SU-DHL-6 (cell line): ENCODE data around the gene PNPLA2.

Experiments used
- H2AFZ ChIP-seq: fragments of 200-600 bp; sonication (generic); 2 replicates; pipeline ENCODE4 v1.6.1; 2014; ENCODE audit warnings: low read depth, mild to moderate bottlenecking, moderate library complexity, mixed read lengths, antibody characterized with exemption, low read length; ENCODE audit not compliant: severe bottlenecking
- H3F3A ChIP-seq: fragments of 200-600 bp; shearing (Covaris generic); 2 replicates; pipeline ENCODE4 v1.6.0; 2016; ENCODE audit warnings: antibody characterized with exemption, mild to moderate bottlenecking; ENCODE audit not compliant: insufficient read depth
- H3K27ac ChIP-seq: fragments of 200-600 bp; sonication (generic); 2 replicates; pipeline ENCODE4 v1.5.1; 2016; ENCODE audit warnings: low read depth, mild to moderate bottlenecking, low read length, moderate library complexity, mixed read lengths
- H3K27me3 ChIP-seq: fragments of 200-600 bp; sonication (generic), shearing (Covaris generic); 2 replicates; pipeline ENCODE4 v1.6.0; 2014; ENCODE audit warnings: mild to moderate bottlenecking, low read length
- H3K36me3 ChIP-seq: fragments of 200-600 bp; sonication (generic); 2 replicates; pipeline ENCODE4 v1.6.1; 2014; ENCODE audit warnings: mild to moderate bottlenecking, low read length, mixed read lengths
- H3K4me2 ChIP-seq: fragments of 300-600, 200-600 bp; shearing (Covaris generic), sonication (generic); 2 replicates; pipeline ENCODE4 v1.6.0; 2014; ENCODE audit warnings: low read length, low read depth, mild to moderate bottlenecking; ENCODE audit not compliant: poor library complexity, severe bottlenecking
- H3K4me3 ChIP-seq: fragments of 200-600 bp; sonication (generic); 2 replicates; pipeline ENCODE4 v1.5.1; 2014; ENCODE audit warnings: antibody characterized with exemption, low read length, mild to moderate bottlenecking, mixed read lengths; ENCODE audit not compliant: insufficient read depth, poor library complexity, severe bottlenecking
- H3K79me2 ChIP-seq: fragments of 200-600 bp; sonication (generic); 2 replicates; pipeline ENCODE4 v1.6.1; 2014; ENCODE audit warnings: mild to moderate bottlenecking, low read length, moderate library complexity; ENCODE audit not compliant: insufficient read depth
- H3K9ac ChIP-seq: fragments of 200-600 bp; sonication (generic); 2 replicates; pipeline ENCODE4 v1.7.0; 2014; ENCODE audit warnings: mild to moderate bottlenecking, low read length
- H3K9me2 ChIP-seq: fragments of 200-600 bp; sonication (generic); replicated peaks from 2 replicates; pipeline ENCODE4 v1.6.1; 2014; ENCODE audit warnings: low read length; ENCODE audit not compliant: insufficient read depth
- H3K9me3 ChIP-seq: fragments of 200-600 bp; sonication (generic); 2 replicates; pipeline ENCODE4 v1.6.1; 2014; ENCODE audit warnings: low read length, mixed read lengths; ENCODE audit not compliant: insufficient read depth
- H4K20me1 ChIP-seq: fragments of 200-600 bp; sonication (generic); 2 replicates; pipeline ENCODE4 v1.6.1; 2014; ENCODE audit warnings: low read depth, mild to moderate bottlenecking, antibody characterized with exemption, low read length, moderate library complexity, mixed read lengths
- EZH2phosphoT487 ChIP-seq: fragments of 200-600 bp; sonication (generic), shearing (Covaris generic); conservative IDR thresholded peaks from 2 replicates; pipeline ENCODE4 v1.6.1; 2018; ENCODE audit warnings: mild to moderate bottlenecking, antibody characterized with exemption, low read length, moderate library complexity, mixed read lengths
- TF ChIP-seq, protein P1 (sequence below): fragments of 200-600 bp; sonication (generic); IDR thresholded peaks from one replicate; pipeline ENCODE4 v1.5.1; 2017; ENCODE audit warnings: antibody characterized with exemption, mild to moderate bottlenecking, low read length, moderate library complexity; ENCODE audit not compliant: insufficient read depth, poor library complexity, severe bottlenecking

The PNPLA2 gene

DNA sequence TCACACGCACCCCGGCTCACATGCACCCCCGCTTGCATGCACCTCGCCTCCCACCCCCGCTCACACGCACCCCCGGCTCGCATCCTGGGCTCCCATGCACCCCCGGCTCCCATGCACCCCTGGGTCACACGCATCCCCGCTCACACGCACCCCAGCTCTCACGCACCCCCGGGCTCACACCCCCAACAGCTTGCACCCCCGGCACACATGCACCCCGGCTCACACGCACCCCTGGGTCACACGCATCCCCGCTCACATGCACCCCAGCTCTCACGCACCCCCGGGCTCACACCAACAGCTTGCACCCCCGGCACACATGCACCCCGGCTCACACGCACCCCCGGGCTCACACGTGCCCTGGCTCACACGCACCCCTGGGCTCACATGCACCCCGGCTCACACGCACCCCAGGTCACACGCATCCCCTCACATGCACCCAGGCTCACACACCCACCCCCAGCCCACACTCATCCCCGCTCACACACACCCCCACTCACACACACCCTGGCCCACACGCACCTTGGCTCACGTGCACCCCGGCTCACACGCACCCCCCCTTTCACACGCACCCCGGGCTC, 40.1 kb downstream of the PNPLA2 start:
- Histone ChIP-seq H3K4me3 (no peak overlapping the region), H2AFZ (no peak overlapping the region), H3K27me3 (no peaks in the 10 kb centered on the region), H3K79me2 (no peaks in the 10 kb centered on the region), H3K4me2 (no peak overlapping the region), H3K36me3 (no peaks in the 10 kb centered on the region), H3K9me3 (no peaks in the 10 kb centered on the region), H3K27ac (no peak overlapping the region), H4K20me1 (no peaks in the 10 kb centered on the region), H3K9me2 (no peaks in the 10 kb centered on the region), H3F3A (no peaks in the 10 kb centered on the region), H3K9ac (no peak overlapping the region)
- TF ChIP-seq EZH2phosphoT487: no peak
- TF ChIP-seq, protein P1, sequence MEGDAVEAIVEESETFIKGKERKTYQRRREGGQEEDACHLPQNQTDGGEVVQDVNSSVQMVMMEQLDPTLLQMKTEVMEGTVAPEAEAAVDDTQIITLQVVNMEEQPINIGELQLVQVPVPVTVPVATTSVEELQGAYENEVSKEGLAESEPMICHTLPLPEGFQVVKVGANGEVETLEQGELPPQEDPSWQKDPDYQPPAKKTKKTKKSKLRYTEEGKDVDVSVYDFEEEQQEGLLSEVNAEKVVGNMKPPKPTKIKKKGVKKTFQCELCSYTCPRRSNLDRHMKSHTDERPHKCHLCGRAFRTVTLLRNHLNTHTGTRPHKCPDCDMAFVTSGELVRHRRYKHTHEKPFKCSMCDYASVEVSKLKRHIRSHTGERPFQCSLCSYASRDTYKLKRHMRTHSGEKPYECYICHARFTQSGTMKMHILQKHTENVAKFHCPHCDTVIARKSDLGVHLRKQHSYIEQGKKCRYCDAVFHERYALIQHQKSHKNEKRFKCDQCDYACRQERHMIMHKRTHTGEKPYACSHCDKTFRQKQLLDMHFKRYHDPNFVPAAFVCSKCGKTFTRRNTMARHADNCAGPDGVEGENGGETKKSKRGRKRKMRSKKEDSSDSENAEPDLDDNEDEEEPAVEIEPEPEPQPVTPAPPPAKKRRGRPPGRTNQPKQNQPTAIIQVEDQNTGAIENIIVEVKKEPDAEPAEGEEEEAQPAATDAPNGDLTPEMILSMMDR: no peak

DNA sequence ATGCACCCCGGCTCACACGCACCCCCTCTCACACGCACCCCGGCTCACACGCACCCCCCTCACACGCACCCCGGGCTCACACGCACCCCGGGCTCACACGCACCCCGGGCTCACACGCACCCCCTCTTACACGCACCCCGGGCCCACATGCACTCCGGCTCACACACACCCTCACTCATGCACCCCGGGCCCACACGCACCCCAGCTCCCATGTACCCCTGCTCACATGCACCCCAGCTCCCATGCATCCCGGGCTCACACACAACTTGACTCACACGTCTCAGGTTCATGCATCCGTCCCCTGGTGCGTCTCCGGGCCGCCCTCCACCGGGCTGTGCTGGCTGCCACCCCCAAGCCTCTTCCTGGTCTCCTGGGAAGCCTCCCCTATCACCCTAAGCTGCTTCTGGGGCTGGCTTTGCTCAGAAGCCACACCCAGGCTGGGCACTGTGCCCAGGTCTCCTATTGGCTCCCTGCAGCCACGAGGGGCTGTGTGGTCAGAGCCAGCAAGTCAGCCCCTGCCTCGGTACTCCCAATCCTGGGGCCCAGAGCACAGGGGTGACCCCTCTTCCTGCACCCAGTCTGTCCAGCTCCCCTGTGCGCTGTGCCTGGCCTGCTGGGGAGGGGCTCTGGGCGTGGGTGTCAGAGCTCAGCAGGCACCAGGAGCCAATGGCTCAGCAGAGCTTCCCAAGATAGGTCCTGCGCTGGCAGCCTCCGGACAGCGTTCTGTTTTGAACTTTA, 40.8 kb downstream of the PNPLA2 start:
- H3K36me3 ChIP-seq: no peaks in the 10 kb centered on the region
- H3K9me2 ChIP-seq: no peaks in the 10 kb centered on the region
- no peak overlapping the region for H3K27ac ChIP-seq
- TF ChIP-seq, protein P1: no peak
- no peak for TF ChIP-seq EZH2phosphoT487
- H3F3A ChIP-seq: no peaks in the 10 kb centered on the region
- no peak overlapping the region for H3K4me3 ChIP-seq
- H3K4me2 ChIP-seq: no peak overlapping the region
- H3K9ac ChIP-seq: no peak overlapping the region
- no peaks in the 10 kb centered on the region for H3K9me3 ChIP-seq
- H4K20me1 ChIP-seq: no peaks in the 10 kb centered on the region
- H2AFZ ChIP-seq: no peak overlapping the region
- no peaks in the 10 kb centered on the region for H3K79me2 ChIP-seq
- no peaks in the 10 kb centered on the region for H3K27me3 ChIP-seq

DNA sequence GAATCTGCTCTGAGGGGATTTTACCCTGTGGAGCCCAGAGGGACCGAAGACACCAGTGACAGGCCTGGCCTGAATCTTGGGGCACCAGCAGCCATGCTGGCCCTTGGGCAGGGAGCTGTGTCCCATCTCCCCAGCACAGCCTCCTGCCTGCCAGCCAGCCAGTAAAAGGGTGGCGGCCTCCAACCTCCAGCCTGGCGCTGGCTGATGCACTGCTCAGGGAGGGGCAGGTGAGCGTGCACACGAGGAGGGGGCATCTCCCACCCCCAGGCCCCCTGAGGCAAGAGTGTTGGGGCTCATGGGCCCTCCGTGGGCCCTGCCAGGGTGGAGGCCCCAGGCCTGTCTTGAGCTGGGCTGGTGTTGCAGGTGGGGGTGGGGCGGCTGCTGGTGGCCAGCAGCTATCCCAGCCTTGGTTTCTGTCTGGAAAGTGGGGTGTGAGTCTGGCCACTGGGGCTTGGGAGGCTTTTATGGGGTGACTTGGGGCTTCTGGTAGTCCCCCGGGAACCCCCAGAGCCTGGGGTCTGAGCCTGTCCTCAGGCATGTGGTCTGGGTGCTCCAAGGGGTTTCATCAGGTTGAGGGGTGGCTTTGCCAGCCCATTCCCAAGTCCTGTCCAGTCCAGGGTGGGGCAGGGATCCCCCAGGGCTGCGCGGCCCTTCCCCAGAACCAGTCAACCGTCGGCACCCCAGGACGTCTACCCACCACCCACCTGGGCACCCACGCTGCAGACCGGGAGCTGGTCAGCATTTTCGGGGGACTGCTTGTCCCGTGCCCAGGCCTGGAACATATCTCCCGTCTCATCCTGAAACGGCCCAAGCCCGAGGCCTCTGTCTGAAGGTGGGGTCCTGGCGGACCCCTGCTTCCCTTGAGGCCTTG, 41.8 kb downstream of the PNPLA2 start:
- H3K4me2 ChIP-seq: no peak overlapping the region
- H3K4me3 ChIP-seq: no peak overlapping the region
- H3K79me2 ChIP-seq: no peaks in the 10 kb centered on the region
- no peaks in the 10 kb centered on the region for H3K27me3 ChIP-seq
- H2AFZ ChIP-seq: no peak overlapping the region
- no peak overlapping the region for H3K9ac ChIP-seq
- TF ChIP-seq, protein P1: no peak
- TF ChIP-seq EZH2phosphoT487: no peak
- H4K20me1 ChIP-seq: no peaks in the 10 kb centered on the region
- no peaks in the 10 kb centered on the region for H3F3A ChIP-seq
- H3K9me2 ChIP-seq: no peaks in the 10 kb centered on the region
- no peak overlapping the region for H3K27ac ChIP-seq
- H3K9me3 ChIP-seq: no peaks in the 10 kb centered on the region
- no peaks in the 10 kb centered on the region for H3K36me3 ChIP-seq
